Subcutaneous abdominal adipose tissue (tissue), 5 donors: ENCODE data around the gene YIPF3.
"Not testable (repeated sequence)": the region's sequence is repeated elsewhere in the genome, so short reads cannot be mapped to it uniquely, and the experiment has no call there.

ENCODE experiments used
- H3K27ac ChIP-seq: one replicate; pipeline ENCODE4 v1.7.0; 2013; ENCODE audit warnings: low read depth, mild to moderate bottlenecking, inconsistent platforms, low read length, moderate library complexity
- H3K27me3 ChIP-seq, 5 donors: one replicate each; pipeline ENCODE4 v1.7.0; 2013; ENCODE audit warnings: low read length in 5 of 5, inconsistent platforms in 1 of 5; ENCODE audit not compliant: control insufficient read depth in 5 of 5, insufficient read depth in 4 of 5
- H3K36me3 ChIP-seq, 5 donors: one replicate each; pipeline ENCODE4 v1.7.0; 2013; ENCODE audit warnings: low read length in 5 of 5; ENCODE audit not compliant: control insufficient read depth in 5 of 5, insufficient read depth in 5 of 5
- H3K4me1 ChIP-seq, 5 donors: one replicate each; pipeline ENCODE4 v1.7.0; 2013; ENCODE audit warnings: low read length in 5 of 5, mild to moderate bottlenecking in 3 of 5, moderate library complexity in 1 of 5; ENCODE audit not compliant: control insufficient read depth in 5 of 5, insufficient read depth in 5 of 5
- H3K4me3 ChIP-seq, 5 donors: one replicate each; pipeline ENCODE4 v1.7.0; 2013; ENCODE audit warnings: low read length in 5 of 5, low read depth in 1 of 5
- H3K9ac ChIP-seq, 5 donors: one replicate each; pipeline ENCODE4 v1.7.0; 2013; ENCODE audit warnings: low read length in 5 of 5, mild to moderate bottlenecking in 4 of 5, moderate library complexity in 3 of 5
- H3K9me3 ChIP-seq, 5 donors: one replicate each; pipeline ENCODE4 v1.7.0; 2013; ENCODE audit warnings: low read length in 5 of 5; ENCODE audit not compliant: control insufficient read depth in 5 of 5
- donor health status: healthy.
- donor health status: healthy.
- donor health status: healthy.
- donor health status: healthy.
- donor health status: healthy.

YIPF3 gene

DNA sequence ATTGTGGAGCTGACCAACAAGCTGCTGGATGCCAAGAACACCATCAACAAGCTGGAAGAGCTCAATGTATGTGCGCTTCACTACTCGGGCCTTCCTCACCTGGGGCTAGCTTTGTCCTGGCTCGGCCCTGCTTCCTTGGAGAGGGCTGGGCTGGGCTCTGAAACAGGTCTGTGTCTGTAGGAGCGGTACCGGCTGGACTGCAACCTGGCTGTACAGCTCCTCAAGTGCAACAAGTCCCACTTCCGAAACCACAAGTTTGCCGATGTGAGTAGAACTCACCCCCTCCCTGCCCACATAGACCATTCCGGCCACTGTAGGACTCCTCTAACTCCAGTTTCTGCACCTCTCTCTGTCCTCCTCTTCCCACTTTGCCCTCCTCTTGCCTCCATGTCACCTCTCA is 13.3 kb downstream of the YIPF3 start:
- Histone ChIP-seq H3K9me3 (no peaks in the 10 kb centered on the region), H3K9ac (no peak overlapping the region), H3K4me1 (peaks cover 0 to 32% (median 9%) of the 10 kb centered on the region in 5 donors), H3K27ac (no peak overlapping the region), H3K27me3 (peaks cover 2 to 16% (median 3%) of the 10 kb centered on the region in 5 donors), H3K36me3 (peaks cover 2 to 72% (median 68%) of the 10 kb centered on the region in 5 donors), H3K4me3 (no peak overlapping the region)

- H3K4me1 ChIP-seq: peaks cover 0 to 32% (median 9%) of the 10 kb centered on the region in 5 donors
- no peak overlapping the region for H3K4me3 ChIP-seq
- H3K9me3 ChIP-seq: no peaks in the 10 kb centered on the region
- no peak overlapping the region for H3K9ac ChIP-seq
- peaks cover 0 to 8% (median 2%) of the 10 kb centered on the region in 5 donors for H3K27me3 ChIP-seq
- H3K36me3 ChIP-seq: peaks cover 2 to 80% (median 76%) of the 10 kb centered on the region in 5 donors
- H3K27ac ChIP-seq: no peak overlapping the region
Observed at GRCh38 chr6:43502666-43503065, 14.1 kb downstream of the YIPF3 start.

DNA sequence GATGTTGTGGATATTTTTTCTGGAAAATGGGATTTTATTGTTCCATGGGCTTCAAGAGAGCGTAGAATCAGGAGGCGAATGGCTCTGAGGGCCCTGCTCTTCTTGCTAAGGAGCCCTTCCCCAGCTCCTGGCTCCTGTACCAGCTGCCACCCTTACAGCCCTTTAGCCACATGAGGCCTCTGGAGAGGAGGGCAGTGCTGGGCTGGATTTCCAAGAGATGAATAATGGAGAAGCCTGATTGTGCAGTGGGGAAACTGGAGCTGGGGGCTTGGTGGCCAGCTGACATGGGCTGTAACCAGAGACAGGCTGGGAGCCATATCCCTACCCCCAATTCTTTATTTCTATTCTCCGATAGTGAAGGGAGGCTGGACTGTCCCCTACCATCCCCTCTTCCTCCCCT is 15.8 kb downstream of the YIPF3 start:
- peaks cover 2 to 87% (median 81%) of the 10 kb centered on the region in 5 donors for H3K36me3 ChIP-seq
- no peak overlapping the region for H3K27ac ChIP-seq
- no peak overlapping the region for H3K9ac ChIP-seq
- H3K4me3 ChIP-seq: no peak overlapping the region
- no peaks in the 10 kb centered on the region for H3K27me3 ChIP-seq
- peaks cover 0 to 26% (median 4%) of the 10 kb centered on the region in 5 donors for H3K4me1 ChIP-seq
- H3K9me3 ChIP-seq: no peaks in the 10 kb centered on the region

DNA sequence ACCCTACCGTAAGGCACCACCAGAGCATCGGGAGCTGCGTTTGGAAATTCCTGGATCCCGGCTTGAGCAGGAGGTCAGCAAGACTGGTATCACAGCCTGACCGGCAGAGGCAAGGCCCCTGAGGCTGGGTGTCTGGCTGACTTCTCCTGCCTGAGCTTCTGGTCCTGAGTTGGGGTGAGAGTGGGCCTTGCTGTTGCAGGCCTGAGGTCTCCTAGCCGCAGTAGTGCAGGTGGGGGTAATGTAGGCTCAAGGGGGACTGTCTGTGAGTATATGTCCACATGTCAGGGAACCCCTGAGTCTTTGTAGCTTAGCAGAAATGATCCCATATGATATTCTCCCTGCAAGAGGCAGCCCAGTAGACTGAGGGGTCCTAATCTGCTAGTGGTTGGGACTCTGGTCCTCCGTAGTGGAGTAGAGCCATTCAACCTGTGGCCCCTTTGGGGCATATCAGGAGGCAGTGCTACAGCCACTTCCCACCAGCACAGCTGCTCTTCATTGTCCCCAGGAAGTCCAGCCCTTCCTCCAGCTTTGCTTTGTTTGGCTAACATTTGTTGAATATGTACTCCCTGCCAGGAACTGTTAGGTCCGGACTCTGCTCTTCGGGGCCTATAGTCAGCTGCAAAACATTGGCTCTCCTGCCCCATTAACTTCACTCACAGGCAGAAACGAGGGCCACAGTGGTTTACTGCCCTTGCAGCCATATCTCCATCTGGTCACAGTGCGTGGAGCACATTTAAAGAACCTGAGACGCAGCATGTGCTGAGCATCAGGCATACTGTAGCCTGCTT is 17.5 kb downstream of the YIPF3 start:
- Histone ChIP-seq H3K9ac (no peak overlapping the region), H3K4me1 (peaks cover 0 to 34% (median 4%) of the 10 kb centered on the region in 5 donors), H3K9me3 (no peaks in the 10 kb centered on the region), H3K4me3 (no peak overlapping the region), H3K36me3 (peaks cover 2 to 70% (median 64%) of the 10 kb centered on the region in 5 donors), H3K27me3 (no peaks in the 10 kb centered on the region), H3K27ac (no peak overlapping the region)

- not testable (repeated sequence) for H3K9ac ChIP-seq, H3K4me3 ChIP-seq, H3K27me3 ChIP-seq, H3K9me3 ChIP-seq, H3K27ac ChIP-seq
- Histone ChIP-seq H3K4me1 (peaks cover 0 to 34% (median 4%) of the 10 kb centered on the region in 5 donors), H3K36me3 (peaks cover 2 to 62% (median 58%) of the 10 kb centered on the region in 5 donors)
Observed at GRCh38 chr6:43498291-43498690, 18.4 kb downstream of the YIPF3 start.

DNA sequence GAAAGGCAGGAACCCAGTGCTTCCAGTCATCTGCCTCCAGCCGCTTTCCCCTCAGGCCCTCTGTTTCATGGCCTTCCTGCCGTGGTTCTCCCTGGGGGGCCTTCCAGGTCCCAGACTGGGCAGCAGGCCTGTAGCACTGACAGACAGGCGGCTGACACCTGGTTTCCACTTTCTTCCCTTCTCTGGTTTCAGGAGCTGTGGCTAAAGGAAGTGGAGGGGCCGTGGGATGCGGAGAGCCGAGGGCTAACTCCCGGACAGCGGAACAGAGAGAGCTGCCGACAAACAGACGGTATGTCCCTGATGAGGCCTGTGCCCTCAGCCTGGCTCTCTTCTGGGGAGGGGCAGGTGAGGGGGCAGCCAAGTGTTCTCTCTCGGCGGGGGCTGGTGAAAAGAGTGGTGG is 19.0 kb downstream of the YIPF3 start:
- Histone ChIP-seq H3K27ac (no peak overlapping the region), H3K9ac (no peak overlapping the region), H3K9me3 (no peaks in the 10 kb centered on the region)

GRCh38 chr6:43497129-43497396 is 19.7 kb downstream of the YIPF3 start:
- Histone ChIP-seq H3K9ac (no peak overlapping the region), H3K9me3 (no peaks in the 10 kb centered on the region), H3K36me3 (peaks cover 2 to 50% (median 46%) of the 10 kb centered on the region in 5 donors), H3K27ac (no peak overlapping the region), H3K27me3 (no peaks in the 10 kb centered on the region), H3K4me1 (peaks cover 5 to 42% (median 10%) of the 10 kb centered on the region in 5 donors), H3K4me3 (no peak overlapping the region)

More for the DNA sequence above, 19.0 kb downstream of the YIPF3 start:
- no peaks in the 10 kb centered on the region for H3K27me3 ChIP-seq
- H3K4me1 ChIP-seq: peaks cover 1 to 36% (median 4%) of the 10 kb centered on the region in 5 donors
- H3K36me3 ChIP-seq: peaks cover 2 to 56% (median 52%) of the 10 kb centered on the region in 5 donors
- no peak overlapping the region for H3K4me3 ChIP-seq

GRCh38 chr6:43496370-43497128 is 20.2 kb downstream of the YIPF3 start:
- no peak overlapping the region for H3K4me3 ChIP-seq
- no peaks in the 10 kb centered on the region for H3K9me3 ChIP-seq
- H3K4me1 ChIP-seq: peaks cover 5 to 46% (median 15%) of the 10 kb centered on the region in 5 donors
- no peak overlapping the region for H3K27ac ChIP-seq
- no peak overlapping the region for H3K9ac ChIP-seq
- peaks cover 2 to 45% (median 41%) of the 10 kb centered on the region in 5 donors for H3K36me3 ChIP-seq
- no peaks in the 10 kb centered on the region for H3K27me3 ChIP-seq

DNA sequence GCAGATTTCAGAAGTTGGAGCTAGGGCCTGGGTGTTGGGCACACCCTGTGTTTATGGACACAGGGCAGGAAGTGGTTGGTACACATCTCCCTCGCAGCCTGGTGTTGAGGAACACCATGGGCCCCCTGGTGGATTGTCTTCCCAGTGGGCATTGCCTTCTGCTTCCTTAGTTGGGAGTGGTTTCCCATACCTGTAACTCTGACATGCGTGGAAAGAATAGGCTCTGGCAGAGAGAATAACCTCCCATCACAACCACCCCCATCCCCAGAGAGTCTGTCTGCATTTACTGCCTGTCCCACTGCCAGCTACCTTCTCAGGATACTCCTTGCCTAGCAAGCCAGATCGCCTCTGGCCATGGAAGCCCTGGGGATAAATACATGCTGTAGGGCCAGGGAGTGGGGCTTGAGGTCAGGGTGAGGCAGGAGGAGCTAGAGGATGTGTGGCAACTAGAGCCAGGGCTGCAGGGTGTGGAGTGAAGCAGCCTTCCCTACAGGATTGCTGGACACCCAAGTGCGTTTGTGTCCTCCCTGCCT is 21.3 kb downstream of the YIPF3 start:
- Histone ChIP-seq H3K36me3 (peaks cover 2 to 35% (median 31%) of the 10 kb centered on the region in 5 donors), H3K4me3 (no peak overlapping the region), H3K27me3 (no peaks in the 10 kb centered on the region), H3K9ac (no peak overlapping the region), H3K27ac (no peak overlapping the region), H3K9me3 (no peaks in the 10 kb centered on the region), H3K4me1 (peaks cover 5 to 46% (median 15%) of the 10 kb centered on the region in 5 donors)

- H3K9ac ChIP-seq: no peak overlapping the region
- peaks cover 5 to 40% (median 14%) of the 10 kb centered on the region in 5 donors for H3K4me1 ChIP-seq
- H3K4me3 ChIP-seq: no peak overlapping the region
- H3K9me3 ChIP-seq: no peaks in the 10 kb centered on the region
- peaks cover 2 to 31% (median 29%) of the 10 kb centered on the region in 5 donors for H3K36me3 ChIP-seq
- H3K27ac ChIP-seq: no peak overlapping the region
- H3K27me3 ChIP-seq: no peaks in the 10 kb centered on the region
Observed at GRCh38 chr6:43494766-43495165, 22.0 kb downstream of the YIPF3 start.
